Endothelial cell of umbilical vein (primary cell): ENCODE results near the gene FBXL13. TPM values are rescaled to one million over a fixed set of nuclear protein-coding genes. Genes with fewer than 3 reads are reported as not detected.

Source experiments
- BruUV-seq: library from RNA; stranded (reverse); fragments of 400-500 nt; replicated peaks from 2 replicates; lab custom pipeline; 2021; lab: Mats Ljungman, UMichigan
- CTCF ChIA-PET: fragments of 300-600, 350-600 bp; sonication (Branson Sonifier 250); formaldehyde crosslinking; loops from one replicate; lab custom pipeline; 2021; ENCODE audit warnings: antibody characterized with exemption, inconsistent platforms; lab: Charles Lee
- POLR2A ChIA-PET: fragments of 300-600, 350-600 bp; sonication (Branson Sonifier 250); formaldehyde crosslinking; loops from one replicate; lab custom pipeline; 2021; ENCODE audit warnings: antibody characterized with exemption, inconsistent platforms; lab: Charles Lee
- DNase-seq: peaks from one replicate; pipeline ENCODE4 v3.0.0-alpha.2; 2011; ENCODE audit warnings: low read depth, low spot score
- FAIRE-seq: peaks from 2 replicates; lab custom pipeline; 2011; peaks lifted over from hg19 to GRCh38; lab: Jason Lieb, UNC
- H2AFZ ChIP-seq: 2 replicates; pipeline ENCODE4 v1.6.0; 2012; ENCODE audit warnings: low read depth, low read length, control low read depth, inconsistent platforms
- H3K27ac ChIP-seq: 2 replicates; pipeline ENCODE4 v1.5.1; 2011; ENCODE audit warnings: low read depth, mild to moderate bottlenecking, control low read depth, low read length, moderate library complexity; ENCODE audit not compliant: insufficient read depth
- H3K27me3 ChIP-seq, 2 experiments: 2 replicates each; pipeline versions ENCODE4 v1.6.0 to v1.6.1; 2011; ENCODE audit warnings: low read length in 2 of 2, mixed read lengths in 1 of 2; ENCODE audit not compliant: control insufficient read depth in 2 of 2, insufficient read depth in 2 of 2
- H3K36me3 ChIP-seq, 2 experiments: 2 replicates in 1 of 2; 3 replicates in 1 of 2; pipeline ENCODE4 v1.5.1; 2011; ENCODE audit warnings: low read length in 2 of 2, mild to moderate bottlenecking in 1 of 2, moderate library complexity in 1 of 2; ENCODE audit not compliant: control insufficient read depth in 2 of 2, insufficient read depth in 2 of 2; ENCODE audit errors: extremely low read depth in 1 of 2
- H3K4me1 ChIP-seq: 3 replicates; pipeline ENCODE4 v1.5.1; 2011; ENCODE audit warnings: mild to moderate bottlenecking, low read length; ENCODE audit not compliant: control insufficient read depth, insufficient read depth; ENCODE audit errors: extremely low read depth
- H3K4me2 ChIP-seq: 2 replicates; pipeline ENCODE4 v1.6.1; 2011; ENCODE audit warnings: low read length, control low read depth, mixed read lengths; ENCODE audit not compliant: insufficient read depth
- H3K4me3 ChIP-seq, 3 experiments: fragments of 200-600 bp in 1 of 3; sonication (generic), shearing (Covaris generic) in 1 of 3; replicated peaks in 1 of 3; 2 replicates each; pipeline ENCODE4 v1.5.1; 2011 to 2016; ENCODE audit warnings: control low read depth in 3 of 3, low read length in 3 of 3, mild to moderate bottlenecking in 2 of 3, inconsistent platforms in 1 of 3, low read depth in 1 of 3, moderate library complexity in 1 of 3; ENCODE audit not compliant: insufficient read depth in 1 of 3
- H3K79me2 ChIP-seq: 2 replicates; pipeline ENCODE4 v1.6.0; 2012; ENCODE audit warnings: low read length, inconsistent platforms; ENCODE audit not compliant: control insufficient read depth, insufficient read depth
- H3K9ac ChIP-seq: replicated peaks from 2 replicates; pipeline ENCODE3; 2011; ENCODE audit warnings: low read length, control low read depth; ENCODE audit not compliant: insufficient read depth; ENCODE audit errors: extremely low read depth
- H3K9me1 ChIP-seq: replicated peaks from 3 replicates; pipeline ENCODE4 v1.6.0; 2011; ENCODE audit warnings: mild to moderate bottlenecking, low read length; ENCODE audit not compliant: control insufficient read depth, insufficient read depth; ENCODE audit errors: extremely low read depth
- H3K9me3 ChIP-seq: replicated peaks from 2 replicates; pipeline ENCODE4 v1.5.1; 2012; ENCODE audit warnings: low read length, inconsistent platforms; ENCODE audit not compliant: control insufficient read depth, insufficient read depth
- H4K20me1 ChIP-seq: replicated peaks from 2 replicates; pipeline ENCODE3; 2011; ENCODE audit warnings: mild to moderate bottlenecking, low read length; ENCODE audit not compliant: control insufficient read depth, insufficient read depth; ENCODE audit errors: extremely low read depth
- EZH2 ChIP-seq: IDR thresholded peaks from 2 replicates; pipeline ENCODE4 v1.6.1; 2012; ENCODE audit warnings: borderline replicate concordance, low read depth, mild to moderate bottlenecking, moderate library complexity, low read length, inconsistent platforms; ENCODE audit not compliant: severe bottlenecking
- FOS ChIP-seq: IDR thresholded peaks from 2 replicates; pipeline ENCODE4 v1.6.1; 2011; ENCODE audit warnings: mild to moderate bottlenecking, low read length, moderate library complexity, borderline replicate concordance; ENCODE audit not compliant: insufficient read depth
- GATA2 ChIP-seq: IDR thresholded peaks from 2 replicates; pipeline ENCODE4 v1.7.0; 2011; ENCODE audit warnings: low read depth, mild to moderate bottlenecking, moderate library complexity, mixed read lengths, low read length; ENCODE audit not compliant: insufficient read length, insufficient read depth
- JUN ChIP-seq: IDR thresholded peaks from 2 replicates; pipeline ENCODE4 v1.6.1; 2011; ENCODE audit warnings: borderline replicate concordance, low read depth; ENCODE audit not compliant: insufficient read length, insufficient read depth
- MYC ChIP-seq: IDR thresholded peaks from one replicate; pipeline ENCODE4 v1.6.1; 2011; ENCODE audit warnings: mild to moderate bottlenecking, low read depth, low read length
- POLR2A ChIP-seq: IDR thresholded peaks from 2 replicates; pipeline ENCODE4 v1.6.1; 2012; ENCODE audit warnings: low read depth, mild to moderate bottlenecking, control low read depth, low read length
- POLR2AphosphoS5 ChIP-seq: IDR thresholded peaks from 2 replicates; pipeline ENCODE4 v1.6.1; 2012; ENCODE audit warnings: low read depth, mild to moderate bottlenecking, control low read depth, low read length, moderate library complexity; ENCODE audit not compliant: insufficient read depth
- dilution Hi-C: fragments of 300-500 bp; cut with MboI; formaldehyde crosslinking; loops from one replicate; pipeline ENCODE4 v1.15.0; 2019; ENCODE audit warnings: low sequenced_read_pairs; ENCODE audit not compliant: extremely low pct_ligation_motif_present
- intact Hi-C: fragments of 100-400 bp; cut with micrococcal nuclease; formaldehyde crosslinking; loops from one replicate; pipeline ENCODE4 v1.10.0; 2022
- polyA plus RNA-seq, 4 experiments: library from polyadenylated mRNA; depleted of rRNA in 3 of 4; stranded (reverse) in 3 of 4; unstranded in 1 of 4; fragments of >200 nt; gene quantifications; 2 replicates each; pipeline versions ENCODE4 v1.2.1 to v1.2.3, GENCODE V29; 2011 to 2012; ENCODE audit warnings: missing spikeins in 1 of 4
- total RNA-seq: library from RNA; stranded (reverse); gene quantifications from 2 replicates; pipeline ENCODE4 v1.2.3, GENCODE V29; 2021
- TF ChIP-seq, protein P1 (sequence below): IDR thresholded peaks from 2 replicates; pipeline ENCODE4 v1.6.1; 2011; ENCODE audit not compliant: insufficient read depth, insufficient read length
- TF ChIP-seq, protein P2 (sequence below), 2 donors: IDR thresholded peaks; 1 replicate in 1 of 2; 2 replicates in 1 of 2; pipeline ENCODE4 v1.5.1; 2011; ENCODE audit warnings: low read length in 2 of 2, mild to moderate bottlenecking in 2 of 2, moderate library complexity in 2 of 2, control low read depth in 1 of 2, inconsistent platforms in 1 of 2, low read depth in 1 of 2; ENCODE audit not compliant: insufficient read depth in 1 of 2; ENCODE audit errors: extremely low read depth in 1 of 2

The FBXL13 gene
- total and polyA plus RNA-seq, 2 donors (not counting 3 experiments of a cell fraction or from before 2014, with no cell fraction given) = 3.9 to 4.6 TPM

DNA sequence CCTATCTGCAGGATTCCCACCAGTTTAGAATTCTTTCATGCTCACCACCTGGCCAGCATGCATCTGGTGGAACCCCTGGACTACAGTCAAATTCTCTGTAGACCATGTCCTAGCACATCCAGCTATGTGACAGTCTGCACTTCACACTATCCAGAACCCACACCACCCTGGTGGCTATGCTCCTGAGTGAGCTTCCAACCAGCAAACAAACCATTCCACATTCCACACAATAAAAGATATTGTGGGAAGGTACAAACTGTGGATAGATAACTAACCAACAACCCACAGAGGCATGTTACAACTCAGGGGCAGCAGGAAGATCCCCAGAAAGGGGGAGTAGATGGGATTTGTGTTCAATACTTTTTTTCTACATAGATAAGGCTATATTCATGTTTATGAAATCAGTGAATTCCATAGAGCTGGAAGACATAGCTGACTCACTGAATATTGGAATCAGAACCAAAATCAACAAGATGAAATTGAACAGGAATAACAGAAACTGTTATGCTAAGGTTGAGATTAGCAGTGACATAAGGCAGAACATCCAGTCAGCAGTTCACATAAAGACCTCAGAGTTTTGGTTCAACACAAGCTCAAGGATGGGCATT is 89.3 kb downstream of the FBXL13 start:
- FAIRE-seq = peak; percentile 4
- intact Hi-C loops = no loop called here
- Histone ChIP-seq H3K9me1 (no peaks in the 10 kb centered on the region), H3K4me3 (no peak overlapping the region), H3K4me2 (no peak overlapping the region), H4K20me1 (no peaks in the 10 kb centered on the region), H3K9me3 (no peaks in the 10 kb centered on the region), H3K9ac (no peak overlapping the region), H3K27me3 (no peaks in the 10 kb centered on the region), H3K4me1 (peaks cover 3% of the 10 kb centered on the region), H3K36me3 (no peaks in the 10 kb centered on the region), H3K27ac (no peak overlapping the region), H2AFZ (no peak overlapping the region), H3K79me2 (no peaks in the 10 kb centered on the region)
- peak; percentile 39 for DNase-seq
- no TSS peak for BruUV-seq
- ChIA-PET POLR2A (interaction anchor here (0.5 kb wide), 1 partner anchor 96 kb away, joined by 3 read pairs; no protein-coding TSS in a partner anchor), CTCF (interaction anchor here (0.8 kb wide), 1 partner anchor 77 kb away, joined by 3 read pairs; no protein-coding TSS in a partner anchor)
- dilution Hi-C loops = no loop called here
- TF ChIP-seq POLR2AphosphoS5 (no peak), FOS (peak; percentile 5)
- TF ChIP-seq, protein P1, sequence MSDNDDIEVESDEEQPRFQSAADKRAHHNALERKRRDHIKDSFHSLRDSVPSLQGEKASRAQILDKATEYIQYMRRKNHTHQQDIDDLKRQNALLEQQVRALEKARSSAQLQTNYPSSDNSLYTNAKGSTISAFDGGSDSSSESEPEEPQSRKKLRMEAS = no peak

DNA sequence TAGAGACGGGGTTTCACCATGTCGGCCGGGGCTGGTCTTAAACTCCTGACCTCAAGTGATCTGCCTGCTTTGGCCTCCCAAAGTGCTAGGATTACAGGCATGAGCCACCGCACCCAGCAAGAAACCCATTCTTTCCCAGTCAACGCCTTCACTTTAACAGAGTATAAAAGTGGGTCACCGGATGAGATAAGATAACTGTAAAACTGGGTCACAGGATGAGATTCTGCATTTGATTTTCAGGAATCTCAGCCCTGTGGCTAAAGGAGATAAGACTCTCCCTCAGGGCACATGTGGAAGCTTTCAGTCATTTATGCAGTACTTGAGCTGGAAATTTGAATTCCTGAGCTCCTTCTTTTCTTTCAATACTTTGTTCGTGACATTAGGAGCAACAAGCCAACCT is 91.0 kb downstream of the FBXL13 start:
- intact Hi-C loops (no loop called here), dilution Hi-C loops (no loop called here)
- H2AFZ ChIP-seq = no peak overlapping the region
- no peaks in the 10 kb centered on the region for H3K4me1 ChIP-seq
- TF ChIP-seq JUN (no peak), MYC (no peak), EZH2 (no peak), POLR2AphosphoS5 (no peak), FOS (no peak), POLR2A (no peak), GATA2 (no peak)
- TF ChIP-seq, protein P2, sequence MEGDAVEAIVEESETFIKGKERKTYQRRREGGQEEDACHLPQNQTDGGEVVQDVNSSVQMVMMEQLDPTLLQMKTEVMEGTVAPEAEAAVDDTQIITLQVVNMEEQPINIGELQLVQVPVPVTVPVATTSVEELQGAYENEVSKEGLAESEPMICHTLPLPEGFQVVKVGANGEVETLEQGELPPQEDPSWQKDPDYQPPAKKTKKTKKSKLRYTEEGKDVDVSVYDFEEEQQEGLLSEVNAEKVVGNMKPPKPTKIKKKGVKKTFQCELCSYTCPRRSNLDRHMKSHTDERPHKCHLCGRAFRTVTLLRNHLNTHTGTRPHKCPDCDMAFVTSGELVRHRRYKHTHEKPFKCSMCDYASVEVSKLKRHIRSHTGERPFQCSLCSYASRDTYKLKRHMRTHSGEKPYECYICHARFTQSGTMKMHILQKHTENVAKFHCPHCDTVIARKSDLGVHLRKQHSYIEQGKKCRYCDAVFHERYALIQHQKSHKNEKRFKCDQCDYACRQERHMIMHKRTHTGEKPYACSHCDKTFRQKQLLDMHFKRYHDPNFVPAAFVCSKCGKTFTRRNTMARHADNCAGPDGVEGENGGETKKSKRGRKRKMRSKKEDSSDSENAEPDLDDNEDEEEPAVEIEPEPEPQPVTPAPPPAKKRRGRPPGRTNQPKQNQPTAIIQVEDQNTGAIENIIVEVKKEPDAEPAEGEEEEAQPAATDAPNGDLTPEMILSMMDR (IDR thresholded peaks at IDR 0.05; ENCODE audit: extremely low read depth in 1 of 2, insufficient read depth in 1 of 2, low read depth in 1 of 2, low read length in 2 of 2) = no peak
- TF ChIP-seq, protein P1 = no peak
- no peak overlapping the region for H3K27ac ChIP-seq
- no TSS peak for BruUV-seq
- no peak overlapping the region for H3K4me2 ChIP-seq
- H3K9me1 ChIP-seq = no peaks in the 10 kb centered on the region
- ChIA-PET POLR2A (no interaction called here), CTCF (interaction anchor here (1.1 kb wide), 1 partner anchor 78 kb away, joined by 4 read pairs; no protein-coding TSS in a partner anchor)
- H4K20me1 ChIP-seq = no peaks in the 10 kb centered on the region
- H3K9ac ChIP-seq = no peak overlapping the region
- DNase-seq (no peak), FAIRE-seq (no peak)
- H3K27me3 ChIP-seq = no peaks in the 10 kb centered on the region
- H3K4me3 ChIP-seq = no peak overlapping the region
- H3K9me3 ChIP-seq = no peaks in the 10 kb centered on the region
- H3K79me2 ChIP-seq = no peaks in the 10 kb centered on the region
- H3K36me3 ChIP-seq = no peaks in the 10 kb centered on the region
